ENCODE measurements around the gene BRI3BP.

GRCh38 chr12:125021771-125022170, 28.3 kb downstream of the BRI3BP start:
- TF ChIP-seq CTCF (IDR thresholded peaks at IDR 0.05) = no peak
- no peak for TF ChIP-seq POLR2A (IDR thresholded peaks at IDR 0.05)

Data from body of pancreas (tissue), 4 donors.